Ovary (tissue), 9 donors: ENCODE data around the gene NTRK3. TPM values are rescaled to one million over a fixed set of nuclear protein-coding genes. Genes with fewer than 3 reads are reported as not detected.

Source experiments
- DNase-seq, 5 donors: peaks; one replicate each; pipeline ENCODE4 v3.0.0-alpha.2; 2019 to 2020
- H3K27ac ChIP-seq, 2 donors: fragments of 200-600 bp; one replicate each; pipeline versions ENCODE4 v1.5.1 to v1.8.0; 2019 to 2022
- H3K27me3 ChIP-seq: fragments of 200-600 bp; one replicate; pipeline ENCODE4 v1.8.0; 2022
- H3K36me3 ChIP-seq: fragments of 200-600 bp; sonication (generic); one replicate; pipeline ENCODE4 v1.5.1; 2019
- H3K4me1 ChIP-seq: one replicate; pipeline ENCODE4 v1.8.1; 2013; ENCODE audit warnings: mild to moderate bottlenecking, moderate library complexity; ENCODE audit not compliant: insufficient read depth
- H3K4me3 ChIP-seq: fragments of 200-600 bp; sonication (generic); one replicate; pipeline ENCODE4 v1.5.1; 2017
- H3K9me3 ChIP-seq, 2 donors: fragments of 200-600 bp in 1 of 2; sonication (generic) in 1 of 2; one replicate each; pipeline versions ENCODE4 v1.5.1 to v1.8.1; 2013 to 2019; ENCODE audit warnings: mild to moderate bottlenecking in 1 of 2, moderate library complexity in 1 of 2
- EP300 ChIP-seq: sonication (generic); formaldehyde crosslinking; IDR thresholded peaks from one replicate; pipeline ENCODE4 v1.6.1; 2017; ENCODE audit warnings: antibody characterized with exemption
- POLR2A ChIP-seq: fragments of 450-650 bp; IDR thresholded peaks from one replicate; pipeline ENCODE4 v1.6.1; 2017; ENCODE audit warnings: antibody characterized with exemption, mild to moderate bottlenecking, moderate library complexity
- WGBS, 3 donors: extraction: QIAGEN DNeasy Blood & Tissue Kit in 1 of 3; methylation state at CpG; one replicate each; pipeline versions ENCODE4 v1.1.5 to v1.1.7; 2013 to 2017; 5-methylcytosine and 5-hydroxymethylcytosine counted together
- intact Hi-C, 4 donors: fragments of 100-400 bp; cut with DNase I; formaldehyde crosslinking; loops; one replicate each; pipeline versions ENCODE4 v1.11.0 to v1.15.1; 2022 to 2023
- polyA plus RNA-seq, 2 donors: library from polyadenylated mRNA; stranded (reverse); fragments of 200-250 nt in 1 of 2; fragments of 350-450 nt in 1 of 2; fragmentation: Illumina TruSeq in 1 of 2; extraction: RNeasy Lipid Tissue Mini Kit (QIAGEN cat#74804) in 1 of 2; gene quantifications; one replicate each; pipeline ENCODE4 v1.2.3, GENCODE V29; 2013 to 2014
- total RNA-seq, 7 donors: library from RNA; depleted of rRNA in 2 of 7; stranded (reverse); fragments of >200 nt in 2 of 7; fragmentation: NEBNext Ultra II Directional in 3 of 7; extraction: Animal tissue kit (Norgen Biotek cat#: 25700) in 3 of 7; gene quantifications; one replicate each; pipeline versions ENCODE4 v1.1.0 to v1.2.4, GENCODE V29; 2016 to 2023
- TF ChIP-seq, protein P1 (sequence below), 3 donors: fragments of 450-650 bp in 2 of 3; fragments of 200-600 bp in 1 of 3; IDR thresholded peaks; one replicate each; pipeline versions ENCODE4 v1.5.1 to v1.8.0; 2016 to 2022; ENCODE audit warnings: antibody characterized with exemption in 3 of 3, mild to moderate bottlenecking in 1 of 3
- donor health status: DM: no; HTN: no; CAD: no; lungs with moderate emphysema.
- donor health status: DM: no; HTN: no; CAD: no.
- donor health status: Bipolar disorder and iron deficiency.
- donor health status: DM: yes; HTN: yes; CAD: no.
- donor health status: DM: no; HTN: no; CAD: no.
- donor health status: DM: yes; HTN: yes; CAD: no.

NTRK3 gene
- total and polyA plus RNA-seq, 9 donors: 0.77 to 14.6 (median 2.7) TPM

DNA sequence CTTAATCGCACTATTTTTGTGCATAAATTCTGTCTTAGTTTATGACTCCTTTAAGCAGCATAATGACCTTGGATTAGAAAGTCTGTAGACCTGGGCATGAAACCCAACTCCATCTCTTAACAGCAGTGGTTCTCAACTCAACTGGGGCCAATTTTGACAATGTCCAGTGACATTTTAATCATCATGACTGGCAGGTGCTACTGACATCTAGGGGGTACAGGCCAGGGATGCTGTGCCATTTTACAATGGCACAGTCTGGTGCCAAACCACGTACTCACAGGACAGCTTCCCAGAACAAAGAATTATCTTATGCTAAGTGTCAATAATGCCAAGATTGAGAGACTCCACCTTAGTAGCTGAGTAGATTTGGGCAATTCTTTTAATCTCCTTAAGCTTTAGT, 405.0 kb downstream of the NTRK3 start:
- TF ChIP-seq EP300: no peak
- TF ChIP-seq POLR2A: no peak
- TF ChIP-seq, protein P1, sequence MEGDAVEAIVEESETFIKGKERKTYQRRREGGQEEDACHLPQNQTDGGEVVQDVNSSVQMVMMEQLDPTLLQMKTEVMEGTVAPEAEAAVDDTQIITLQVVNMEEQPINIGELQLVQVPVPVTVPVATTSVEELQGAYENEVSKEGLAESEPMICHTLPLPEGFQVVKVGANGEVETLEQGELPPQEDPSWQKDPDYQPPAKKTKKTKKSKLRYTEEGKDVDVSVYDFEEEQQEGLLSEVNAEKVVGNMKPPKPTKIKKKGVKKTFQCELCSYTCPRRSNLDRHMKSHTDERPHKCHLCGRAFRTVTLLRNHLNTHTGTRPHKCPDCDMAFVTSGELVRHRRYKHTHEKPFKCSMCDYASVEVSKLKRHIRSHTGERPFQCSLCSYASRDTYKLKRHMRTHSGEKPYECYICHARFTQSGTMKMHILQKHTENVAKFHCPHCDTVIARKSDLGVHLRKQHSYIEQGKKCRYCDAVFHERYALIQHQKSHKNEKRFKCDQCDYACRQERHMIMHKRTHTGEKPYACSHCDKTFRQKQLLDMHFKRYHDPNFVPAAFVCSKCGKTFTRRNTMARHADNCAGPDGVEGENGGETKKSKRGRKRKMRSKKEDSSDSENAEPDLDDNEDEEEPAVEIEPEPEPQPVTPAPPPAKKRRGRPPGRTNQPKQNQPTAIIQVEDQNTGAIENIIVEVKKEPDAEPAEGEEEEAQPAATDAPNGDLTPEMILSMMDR (IDR thresholded peaks at IDR 0.05): no peak
- intact Hi-C loops: no loop called here

GRCh38 chr15:87850916-87851315, 405.6 kb downstream of the NTRK3 start:
- Histone ChIP-seq H3K27me3 (no peaks in the 10 kb centered on the region), H3K27ac (no peak overlapping the region), H3K9me3 (no peaks in the 10 kb centered on the region), H3K4me3 (no peak overlapping the region), H3K36me3 (no peaks in the 10 kb centered on the region), H3K4me1 (no peaks in the 10 kb centered on the region)
- 36 to 42% (median 40%) methylated on average over 4 of the region's 4 CpGs for WGBS, 3 donors
- DNase-seq: no peak
- no peak for TF ChIP-seq POLR2A
- TF ChIP-seq, protein P1 (IDR thresholded peaks at IDR 0.05): no peak
- no peak for TF ChIP-seq EP300
- intact Hi-C loops: no loop called here

More for the DNA sequence above, 405.0 kb downstream of the NTRK3 start:
- H3K27ac ChIP-seq: no peak overlapping the region
- H3K9me3 ChIP-seq: no peaks in the 10 kb centered on the region
- WGBS, 3 donors: 85 to 91% (median 90%) methylated on average over 2 of the region's 2 CpGs
- H3K27me3 ChIP-seq: no peaks in the 10 kb centered on the region
- H3K4me1 ChIP-seq: no peaks in the 10 kb centered on the region
- no peak for DNase-seq
- no peak overlapping the region for H3K4me3 ChIP-seq
- no peaks in the 10 kb centered on the region for H3K36me3 ChIP-seq

DNA sequence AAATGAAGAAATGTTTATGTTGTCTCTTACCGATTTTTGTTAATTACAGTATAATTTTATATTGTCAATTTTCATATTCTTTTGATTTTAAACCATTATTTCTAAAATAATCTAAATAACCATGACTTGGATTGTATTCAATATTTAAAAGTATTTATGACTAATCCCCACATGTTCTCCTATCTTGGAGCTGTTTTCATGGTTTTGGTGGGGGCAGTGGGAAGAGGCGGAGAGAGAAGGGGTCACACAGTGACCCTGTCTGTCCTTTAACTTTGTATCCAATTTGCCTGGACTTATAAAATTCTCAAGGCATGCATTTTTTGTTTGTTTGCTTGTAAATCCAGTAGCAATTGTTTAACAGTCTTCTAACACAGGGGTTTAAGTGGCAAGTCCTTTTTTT, 407.4 kb downstream of the NTRK3 start:
- H3K27ac ChIP-seq: no peak overlapping the region
- WGBS, 3 donors: 53 to 66% (median 58%) methylated on average over 2 of the region's 2 CpGs
- H3K9me3 ChIP-seq: no peaks in the 10 kb centered on the region
- DNase-seq: no peak
- H3K27me3 ChIP-seq: no peaks in the 10 kb centered on the region
- no peaks in the 10 kb centered on the region for H3K4me1 ChIP-seq
- no peaks in the 10 kb centered on the region for H3K36me3 ChIP-seq
- TF ChIP-seq POLR2A: no peak
- TF ChIP-seq, protein P1 (IDR thresholded peaks at IDR 0.05): no peak
- TF ChIP-seq EP300: no peak
- intact Hi-C loops: no loop called here
- H3K4me3 ChIP-seq: no peak overlapping the region

GRCh38 chr15:87848012-87848411, 408.5 kb downstream of the NTRK3 start:
- WGBS, 3 donors: 73 to 88% (median 76%) methylated on average over 1 of the region's 1 CpG
- no peaks in the 10 kb centered on the region for H3K4me1 ChIP-seq
- H3K27me3 ChIP-seq: no peaks in the 10 kb centered on the region
- DNase-seq: no peak
- H3K36me3 ChIP-seq: no peaks in the 10 kb centered on the region
- no peak overlapping the region for H3K27ac ChIP-seq
- H3K9me3 ChIP-seq: no peaks in the 10 kb centered on the region
- H3K4me3 ChIP-seq: no peak overlapping the region
- no peak for TF ChIP-seq POLR2A
- TF ChIP-seq EP300: no peak
- TF ChIP-seq, protein P1 (IDR thresholded peaks at IDR 0.05): no peak
- intact Hi-C loops: no loop called here
